ENCODE measurements around the gene TEX264. TPM values are rescaled to one million over a fixed set of nuclear protein-coding genes. Genes with fewer than 3 reads are reported as not detected.

Gene TEX264
- polyA plus RNA-seq, 1 donor from 2014 or later = 35.4 TPM

DNA sequence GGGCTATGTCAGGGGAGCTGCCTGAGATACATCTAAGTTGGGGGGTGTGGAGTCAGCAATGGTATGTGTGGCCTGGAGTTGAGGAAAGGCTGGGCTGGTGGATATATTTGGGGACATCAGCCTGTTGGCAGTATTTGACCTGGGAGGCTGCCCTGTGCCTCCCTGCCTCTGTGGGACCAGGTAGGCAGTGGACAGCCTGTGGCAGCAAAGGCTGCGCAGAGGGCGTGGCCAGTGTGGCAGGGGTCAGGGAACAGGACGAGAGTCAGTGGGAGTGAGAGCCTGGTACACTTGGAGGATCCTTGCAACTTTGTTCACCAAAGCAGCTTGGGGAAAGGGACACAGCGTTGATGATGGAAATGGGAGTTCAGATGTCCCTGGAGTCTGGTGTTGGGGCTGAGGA is 15.0 kb downstream of the TEX264 start:
- Histone ChIP-seq H3K9ac (ENCODE audit: low read length) (no peak overlapping the region), H3K4me2 (ENCODE audit: low read length) (no peak overlapping the region), H3K36me3 (ENCODE audit: insufficient read depth, low read length) (no peaks in the 10 kb centered on the region), H3F3A (ENCODE audit: insufficient read depth, low read length, poor library complexity, severe bottlenecking) (no peaks in the 10 kb centered on the region), H3K27ac (ENCODE audit: low read length) (no peak overlapping the region), H3K27me3 (ENCODE audit: insufficient read depth, low read depth, low read length) (no peaks in the 10 kb centered on the region), H2AFZ (ENCODE audit: low read depth, low read length) (no peak overlapping the region), H3K4me3 (ENCODE audit: low read length) (no peak overlapping the region), H3K79me2 (replicated peaks; ENCODE audit: insufficient read depth, low read length) (no peaks in the 10 kb centered on the region), H4K20me1 (ENCODE audit: insufficient read depth) (no peaks in the 10 kb centered on the region), H3K9me2 (ENCODE audit: insufficient read depth, low read length) (no peaks in the 10 kb centered on the region), H3K9me3 (ENCODE audit: low read length) (no peaks in the 10 kb centered on the region)
- no peak for TF ChIP-seq EZH2 (IDR thresholded peaks at IDR 0.05; ENCODE audit: borderline replicate concordance, insufficient read depth, low read length, poor library complexity, severe bottlenecking)

- no peak overlapping the region for H3K4me2 ChIP-seq (ENCODE audit: low read length)
- H3K79me2 ChIP-seq (replicated peaks; ENCODE audit: insufficient read depth, low read length) = no peaks in the 10 kb centered on the region
- H3K27me3 ChIP-seq (ENCODE audit: insufficient read depth, low read depth, low read length) = no peaks in the 10 kb centered on the region
- H4K20me1 ChIP-seq (ENCODE audit: insufficient read depth) = no peaks in the 10 kb centered on the region
- no peaks in the 10 kb centered on the region for H3F3A ChIP-seq (ENCODE audit: insufficient read depth, low read length, poor library complexity, severe bottlenecking)
- H3K9me3 ChIP-seq (ENCODE audit: low read length) = no peaks in the 10 kb centered on the region
- no peaks in the 10 kb centered on the region for H3K36me3 ChIP-seq (ENCODE audit: insufficient read depth, low read length)
- H3K27ac ChIP-seq (ENCODE audit: low read length) = peak overlapping the region; percentile 53
- H3K9ac ChIP-seq (ENCODE audit: low read length) = peak overlapping the region; percentile 26
- TF ChIP-seq EP300 (conservative IDR thresholded peaks at IDR 0.05; ENCODE audit: poor library complexity, severe bottlenecking) = no peak
- TF ChIP-seq POLR2AphosphoS5 (IDR thresholded peaks at IDR 0.05) = no peak
- no peak for TF ChIP-seq CTCF (IDR thresholded peaks at IDR 0.05; ENCODE audit: poor library complexity, severe bottlenecking)
- TF ChIP-seq RAD21 (conservative IDR thresholded peaks at IDR 0.05) = no peak
- TF ChIP-seq SMC3 (conservative IDR thresholded peaks at IDR 0.05; ENCODE audit: poor library complexity) = no peak
- TF ChIP-seq MXI1 (conservative IDR thresholded peaks at IDR 0.05; ENCODE audit: poor library complexity, severe bottlenecking) = no peak
- TF ChIP-seq, protein P1, sequence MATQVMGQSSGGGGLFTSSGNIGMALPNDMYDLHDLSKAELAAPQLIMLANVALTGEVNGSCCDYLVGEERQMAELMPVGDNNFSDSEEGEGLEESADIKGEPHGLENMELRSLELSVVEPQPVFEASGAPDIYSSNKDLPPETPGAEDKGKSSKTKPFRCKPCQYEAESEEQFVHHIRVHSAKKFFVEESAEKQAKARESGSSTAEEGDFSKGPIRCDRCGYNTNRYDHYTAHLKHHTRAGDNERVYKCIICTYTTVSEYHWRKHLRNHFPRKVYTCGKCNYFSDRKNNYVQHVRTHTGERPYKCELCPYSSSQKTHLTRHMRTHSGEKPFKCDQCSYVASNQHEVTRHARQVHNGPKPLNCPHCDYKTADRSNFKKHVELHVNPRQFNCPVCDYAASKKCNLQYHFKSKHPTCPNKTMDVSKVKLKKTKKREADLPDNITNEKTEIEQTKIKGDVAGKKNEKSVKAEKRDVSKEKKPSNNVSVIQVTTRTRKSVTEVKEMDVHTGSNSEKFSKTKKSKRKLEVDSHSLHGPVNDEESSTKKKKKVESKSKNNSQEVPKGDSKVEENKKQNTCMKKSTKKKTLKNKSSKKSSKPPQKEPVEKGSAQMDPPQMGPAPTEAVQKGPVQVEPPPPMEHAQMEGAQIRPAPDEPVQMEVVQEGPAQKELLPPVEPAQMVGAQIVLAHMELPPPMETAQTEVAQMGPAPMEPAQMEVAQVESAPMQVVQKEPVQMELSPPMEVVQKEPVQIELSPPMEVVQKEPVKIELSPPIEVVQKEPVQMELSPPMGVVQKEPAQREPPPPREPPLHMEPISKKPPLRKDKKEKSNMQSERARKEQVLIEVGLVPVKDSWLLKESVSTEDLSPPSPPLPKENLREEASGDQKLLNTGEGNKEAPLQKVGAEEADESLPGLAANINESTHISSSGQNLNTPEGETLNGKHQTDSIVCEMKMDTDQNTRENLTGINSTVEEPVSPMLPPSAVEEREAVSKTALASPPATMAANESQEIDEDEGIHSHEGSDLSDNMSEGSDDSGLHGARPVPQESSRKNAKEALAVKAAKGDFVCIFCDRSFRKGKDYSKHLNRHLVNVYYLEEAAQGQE (IDR thresholded peaks at IDR 0.05; ENCODE audit: borderline replicate concordance) = no peak
- TF ChIP-seq TAF1 (IDR thresholded peaks at IDR 0.05; ENCODE audit: low read depth) = no peak
- no peak for TF ChIP-seq EZH2 (IDR thresholded peaks at IDR 0.05; ENCODE audit: borderline replicate concordance, insufficient read depth, low read length, poor library complexity, severe bottlenecking)
- H2AFZ ChIP-seq (ENCODE audit: low read depth, low read length) = no peak overlapping the region
- peak overlapping the region; percentile 31 for H3K4me3 ChIP-seq (ENCODE audit: low read length)
- no peaks in the 10 kb centered on the region for H3K9me2 ChIP-seq (ENCODE audit: insufficient read depth, low read length)
Observed at GRCh38 chr3:51686512-51687215, 15.6 kb downstream of the TEX264 start.
